Stimulated activated CD8-positive, alpha-beta memory T cell treated with anti-CD3 and anti-CD28 coated beads, Interleukin-2, amount 100 ng/mL, for 1 hour (primary cell): Measurements from ENCODE around the gene IQSEC1.

ENCODE experiments used
- DNase-seq, 2 donors: peaks; one replicate each; pipeline ENCODE4 v3.0.0-alpha.2; 2020; ENCODE audit warnings: low read depth in 2 of 2

The IQSEC1 gene

DNA sequence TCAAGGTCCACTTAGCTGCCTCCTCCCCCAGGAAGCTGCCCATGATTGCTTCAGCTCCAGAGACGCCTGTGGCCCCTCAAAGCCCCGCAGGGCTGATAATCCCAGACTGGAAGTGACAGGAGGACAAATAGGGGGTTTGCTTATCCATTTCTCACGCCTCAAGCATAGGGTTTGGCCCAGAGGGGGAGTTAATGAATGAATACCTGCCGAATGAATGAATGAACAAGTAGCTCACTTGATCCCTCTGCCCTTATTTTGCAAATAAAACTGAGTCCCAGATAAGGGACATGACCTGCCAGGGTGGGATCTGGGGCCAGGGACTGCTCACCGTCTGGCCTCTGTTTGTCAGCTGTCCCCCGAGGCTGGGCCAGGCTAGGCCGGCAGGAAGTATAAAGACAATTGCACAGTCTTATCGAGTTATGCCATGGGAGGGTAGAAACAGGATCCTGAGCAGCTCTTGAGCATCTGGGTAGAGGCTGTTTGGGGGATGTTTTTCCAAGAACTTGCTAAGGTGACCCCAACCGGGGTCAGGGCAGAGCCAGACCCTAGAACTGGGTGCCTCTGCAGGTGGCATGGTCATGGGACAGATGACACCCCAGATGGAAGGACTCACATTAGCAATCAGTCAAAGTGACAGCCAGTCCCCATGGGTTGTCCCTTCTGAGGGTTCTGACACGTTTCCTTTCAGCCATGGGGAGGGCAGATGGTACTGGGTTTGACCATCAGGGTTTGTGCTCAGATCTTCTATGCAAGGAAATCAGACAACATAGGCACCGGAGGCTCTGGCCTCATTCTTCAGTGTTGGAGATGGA, 45.0 kb downstream of the IQSEC1 start:
- no peak for DNase-seq

DNA sequence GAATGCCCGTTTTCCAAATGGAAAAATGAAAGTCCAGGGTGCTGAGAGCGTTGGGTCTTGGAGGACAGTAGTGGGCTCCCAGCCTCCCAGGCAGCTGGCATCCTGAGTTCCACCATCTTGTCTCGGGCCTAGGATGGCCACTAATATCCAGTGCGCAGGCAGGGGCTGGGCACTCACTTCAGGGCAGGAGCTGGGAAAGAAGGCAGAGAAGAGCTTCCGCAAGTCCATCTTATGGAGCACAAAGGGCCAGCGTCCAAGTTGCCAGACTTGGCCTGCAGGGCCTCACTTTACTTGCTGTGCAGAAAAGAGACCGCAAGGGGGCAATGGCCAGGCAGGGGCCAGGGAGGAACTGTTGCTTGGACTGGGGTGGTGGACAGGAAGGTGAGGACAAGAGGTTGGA, 46.1 kb downstream of the IQSEC1 start:
- no peak for DNase-seq

DNA sequence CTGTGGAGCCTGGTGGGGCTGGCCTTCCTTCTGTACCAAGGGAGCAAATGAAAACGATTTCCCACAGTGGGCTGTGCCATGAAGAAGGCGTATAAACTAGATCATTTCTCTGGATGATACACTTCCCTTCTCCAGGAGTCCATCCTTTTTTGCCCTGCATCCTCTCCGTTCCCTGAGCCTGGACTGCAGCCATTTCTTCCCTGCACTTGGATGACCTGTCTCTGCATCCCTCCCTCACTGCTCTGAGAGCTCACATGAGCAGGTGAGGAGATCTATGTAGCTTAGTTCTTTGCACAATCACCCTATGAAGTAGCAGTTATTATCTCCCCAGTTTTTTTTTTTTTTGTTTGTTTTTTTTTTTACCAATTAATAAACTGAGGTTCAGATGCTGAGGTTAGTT, 46.7 kb downstream of the IQSEC1 start:
- no peak for DNase-seq

DNA sequence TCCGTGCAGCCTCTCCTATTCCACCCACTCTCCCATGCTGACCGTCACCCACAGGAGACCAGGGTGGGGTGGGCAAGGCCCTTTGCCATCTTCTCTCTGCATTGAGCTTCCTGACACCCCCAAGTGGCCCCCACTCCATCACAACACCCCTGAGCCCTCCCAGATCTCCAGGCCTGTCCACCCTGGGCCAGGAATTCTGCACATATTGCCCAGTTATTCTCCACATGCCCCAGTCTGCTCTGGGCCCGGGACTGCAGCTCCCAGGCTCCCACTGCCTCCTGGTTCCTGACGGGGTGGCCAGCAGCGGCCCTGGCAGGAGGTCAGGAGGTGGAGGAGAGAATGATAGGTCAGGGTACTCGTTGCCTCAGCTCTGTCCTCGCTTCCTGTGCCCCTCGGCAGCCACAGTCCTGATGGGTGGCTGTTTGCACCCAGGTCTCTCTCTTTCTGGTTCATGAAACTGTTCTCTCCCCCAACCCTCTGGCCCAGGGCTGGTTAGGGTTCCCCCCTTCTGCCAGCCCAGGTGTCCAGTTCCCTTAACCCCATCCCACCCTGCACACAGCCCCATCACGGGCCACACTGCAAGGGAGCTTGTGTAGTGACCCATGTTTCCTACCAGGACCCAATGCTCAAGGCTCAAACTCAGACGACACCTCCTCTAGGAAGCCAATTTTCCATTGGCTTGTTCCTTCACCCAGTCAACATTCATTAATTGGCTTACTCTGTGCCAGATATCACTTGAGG, 47.3 kb downstream of the IQSEC1 start:
- DNase-seq: no peak

DNA sequence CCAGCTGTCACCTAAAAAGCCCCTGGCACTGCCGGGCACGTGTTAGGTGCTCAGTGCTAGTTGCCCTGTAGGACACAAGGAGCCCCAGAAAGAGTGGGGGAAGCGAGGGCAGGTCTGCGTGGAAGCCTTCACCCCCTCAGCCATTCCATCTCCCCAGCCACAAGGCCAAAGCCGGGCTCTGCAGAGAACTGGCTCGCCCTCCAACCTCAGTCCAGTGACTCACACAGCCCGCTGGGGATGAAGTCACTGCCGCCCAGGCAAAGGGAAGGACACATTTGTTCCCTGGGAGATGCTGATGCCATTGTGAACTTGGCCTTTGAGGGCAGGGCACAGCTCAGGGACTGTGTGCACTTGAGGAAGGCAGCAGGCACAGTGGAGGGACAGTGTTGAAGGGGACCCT, 48.1 kb downstream of the IQSEC1 start:
- DNase-seq: no peak

DNA sequence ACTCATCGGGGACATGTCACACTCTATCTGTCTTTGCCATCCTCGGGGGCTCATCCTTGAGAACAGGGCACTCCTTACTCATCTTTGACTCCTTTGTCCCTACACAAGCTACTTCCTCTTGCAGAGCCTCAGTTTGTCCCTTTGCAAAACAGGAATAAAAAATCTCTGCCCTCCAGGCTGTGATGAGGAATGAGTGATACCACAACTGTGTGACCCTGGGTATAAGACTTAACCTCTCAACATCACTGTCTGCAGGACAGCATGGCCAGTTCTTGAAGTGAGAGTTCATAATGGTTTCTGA, 48.5 kb downstream of the IQSEC1 start:
- no peak for DNase-seq

DNA sequence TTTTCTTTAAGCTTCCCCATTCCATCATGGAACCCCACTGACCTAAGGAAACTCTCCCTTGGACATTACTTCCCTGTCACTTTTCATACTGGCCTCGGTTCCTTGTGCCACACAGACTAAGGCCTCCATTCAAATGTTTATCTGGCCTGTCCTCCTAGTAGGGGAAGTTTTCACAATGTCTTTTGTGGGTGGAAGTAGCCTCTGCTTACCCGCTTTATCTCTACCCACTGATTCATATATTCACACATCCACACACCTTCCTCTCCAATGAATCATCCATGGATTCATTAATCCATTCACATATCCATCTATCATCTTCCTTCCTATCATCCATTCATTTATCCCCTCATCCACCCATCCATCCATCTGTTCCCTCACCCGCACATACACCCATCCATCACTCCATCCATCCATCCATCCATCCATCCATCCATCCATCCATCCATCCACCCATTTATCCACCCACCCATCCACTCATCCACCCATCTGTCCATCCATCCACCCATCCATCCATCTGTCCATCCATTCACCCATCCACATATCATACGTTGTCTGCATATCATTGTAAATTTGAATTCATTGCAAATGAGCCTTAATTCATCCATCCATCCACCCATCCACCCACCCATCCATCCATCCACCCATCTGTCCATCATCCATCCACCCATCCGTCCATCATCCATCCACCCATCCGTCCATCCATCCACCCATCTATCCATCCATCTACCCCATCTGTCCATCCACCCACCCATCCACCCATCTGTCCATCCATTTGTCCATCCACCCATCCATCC, 49.1 kb downstream of the IQSEC1 start:
- no peak for DNase-seq

DNA sequence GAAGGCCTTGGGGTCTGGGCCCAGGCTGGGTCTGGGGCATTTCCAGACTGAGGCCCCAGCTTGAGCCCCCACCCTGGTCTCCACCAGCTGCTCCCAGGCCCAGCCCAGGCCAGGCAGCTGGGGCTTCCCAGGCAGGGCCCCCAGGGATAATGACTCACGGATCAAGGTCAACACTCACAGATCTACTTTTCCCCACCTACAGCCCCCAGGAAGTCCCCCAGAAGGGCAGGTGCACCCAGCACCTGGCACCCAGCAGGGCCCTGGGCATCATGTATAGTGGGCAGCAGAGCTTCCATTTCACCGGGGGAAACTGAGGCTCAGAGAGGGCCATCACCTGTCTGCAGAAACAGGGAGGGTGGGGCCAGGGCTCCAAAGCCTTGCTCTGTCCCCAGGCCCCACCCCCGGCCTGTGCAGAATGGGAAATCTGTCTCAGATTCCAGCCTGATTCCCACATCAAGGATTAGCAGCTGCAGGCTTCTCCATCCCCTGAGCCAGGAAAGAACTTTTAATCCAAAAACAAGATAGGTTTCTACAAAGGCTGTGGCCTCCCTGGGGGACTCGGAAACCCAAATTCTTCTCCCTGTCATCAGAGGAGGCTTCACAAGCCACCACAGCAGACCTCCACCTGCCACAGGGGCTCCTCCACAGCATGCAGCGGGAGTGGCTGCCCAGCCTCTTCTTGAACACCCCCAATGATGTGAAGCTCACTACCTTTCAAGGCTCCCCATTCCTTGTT, 49.8 kb downstream of the IQSEC1 start:
- DNase-seq: no peak

DNA sequence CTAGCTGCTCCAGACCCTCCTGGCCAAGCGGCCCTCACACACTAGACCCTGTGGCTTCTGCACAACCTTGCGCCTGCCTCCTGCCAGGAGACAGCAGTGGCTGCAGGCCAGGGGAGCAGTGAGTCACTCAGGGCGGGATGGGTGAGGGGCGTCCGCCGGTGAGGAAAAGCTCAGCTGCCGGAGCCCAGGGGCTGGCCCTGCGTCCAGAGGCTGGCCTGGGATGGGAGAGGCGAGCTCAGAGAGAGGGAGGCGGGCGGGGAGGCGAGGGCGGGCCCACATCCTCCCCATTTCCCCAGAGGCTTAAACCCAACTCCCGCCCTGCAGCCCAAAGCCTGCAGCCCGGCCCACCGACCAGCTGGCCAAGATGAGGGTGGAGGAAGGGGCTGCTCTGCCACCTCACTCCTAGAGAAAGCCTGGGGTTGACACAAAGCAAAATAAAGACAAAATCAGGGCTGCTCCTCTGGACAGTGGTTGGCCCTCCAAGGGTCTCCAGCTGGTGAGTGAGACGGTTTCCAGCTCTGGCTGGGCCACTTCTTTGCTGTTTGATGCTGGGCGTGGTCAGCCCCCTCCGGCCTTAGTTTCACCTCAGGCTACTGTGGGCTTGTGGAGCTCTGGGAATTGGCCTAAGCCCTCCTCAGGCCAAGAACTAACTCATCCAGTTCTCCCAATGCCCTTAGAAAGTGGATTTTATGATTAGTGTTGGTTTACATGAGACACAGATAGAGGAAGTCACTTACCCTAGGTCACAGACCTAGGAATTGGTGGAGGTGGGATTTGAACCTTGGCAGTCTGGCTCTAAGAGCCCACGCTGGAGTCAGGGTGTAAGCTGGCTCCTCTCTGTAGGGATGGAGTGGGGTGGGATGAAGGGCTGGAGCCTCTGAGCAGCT, 50.6 kb downstream of the IQSEC1 start:
- no peak for DNase-seq

DNA sequence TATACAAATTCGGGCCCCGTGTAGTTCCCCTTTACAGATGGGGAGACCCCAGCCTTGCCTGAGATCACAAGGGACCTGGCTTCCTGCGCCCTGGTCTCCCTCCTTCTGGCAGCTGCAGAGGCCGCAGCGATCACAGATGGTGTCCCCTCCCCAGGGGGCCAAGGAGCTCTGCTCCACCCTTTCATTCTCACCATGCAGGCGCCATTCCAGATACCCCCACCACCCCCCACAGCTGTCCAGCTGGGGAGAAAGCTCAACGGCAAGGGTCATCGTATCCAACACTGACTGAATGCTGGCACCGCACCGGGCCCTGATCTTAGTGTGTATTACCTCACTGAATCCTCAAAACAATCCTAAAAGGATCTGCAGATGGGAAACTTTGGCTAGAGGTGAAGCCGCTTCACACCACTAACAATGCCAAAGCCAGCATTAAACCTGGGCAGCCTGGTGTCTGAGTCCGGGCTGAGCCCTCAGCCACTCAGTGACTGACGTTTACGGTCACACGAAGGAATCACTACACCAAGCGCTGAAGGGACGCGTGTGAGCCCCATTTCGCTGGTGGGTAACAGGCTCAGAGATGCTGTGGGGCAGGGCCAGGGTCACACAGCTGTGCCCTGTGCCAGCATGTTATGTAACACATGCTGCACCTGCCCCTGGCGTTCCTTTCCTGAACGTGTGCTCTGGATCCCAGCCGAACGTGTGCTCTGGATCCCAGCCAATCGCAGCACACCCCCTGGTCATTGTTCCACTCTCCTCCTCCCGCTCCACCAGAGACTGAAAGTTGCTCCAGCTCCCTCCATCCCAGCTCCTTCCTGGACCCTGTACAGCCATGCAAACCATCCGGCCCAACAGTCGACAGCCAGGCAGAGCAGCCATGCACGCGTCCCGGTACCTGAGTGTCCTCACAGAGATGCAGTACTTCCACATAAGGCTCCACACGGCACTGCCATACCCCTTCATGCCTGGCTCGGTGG, 51.8 kb downstream of the IQSEC1 start:
- DNase-seq: no peak

DNA sequence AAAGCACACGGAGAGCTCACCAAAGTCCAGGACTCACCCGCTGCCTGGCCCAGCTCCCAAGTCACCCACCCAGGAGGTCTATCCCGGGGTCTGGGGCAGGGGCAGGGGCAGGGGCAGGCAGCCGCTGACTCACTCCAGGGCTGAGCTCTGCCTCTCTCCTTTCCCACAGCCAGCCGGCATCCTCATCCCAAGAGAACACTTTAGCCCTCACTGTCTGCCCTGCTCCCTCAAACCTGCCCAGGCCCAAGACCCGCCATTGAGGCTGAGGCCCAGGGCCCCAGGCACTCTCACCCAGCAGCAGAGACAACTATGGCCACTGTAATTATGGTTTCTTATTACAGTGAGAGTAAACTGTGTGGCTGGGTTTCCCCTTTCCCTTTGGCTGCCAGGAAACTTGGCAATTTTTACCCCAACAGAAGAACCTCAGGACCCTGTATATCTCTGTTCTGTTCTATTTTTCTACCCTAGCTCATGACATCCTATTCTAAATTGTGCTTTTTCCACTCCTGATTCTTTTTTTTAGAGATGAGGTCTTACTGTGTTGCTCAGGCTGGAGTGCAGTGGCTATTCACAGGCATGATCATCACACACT, 53.0 kb downstream of the IQSEC1 start:
- DNase-seq: no peak

DNA sequence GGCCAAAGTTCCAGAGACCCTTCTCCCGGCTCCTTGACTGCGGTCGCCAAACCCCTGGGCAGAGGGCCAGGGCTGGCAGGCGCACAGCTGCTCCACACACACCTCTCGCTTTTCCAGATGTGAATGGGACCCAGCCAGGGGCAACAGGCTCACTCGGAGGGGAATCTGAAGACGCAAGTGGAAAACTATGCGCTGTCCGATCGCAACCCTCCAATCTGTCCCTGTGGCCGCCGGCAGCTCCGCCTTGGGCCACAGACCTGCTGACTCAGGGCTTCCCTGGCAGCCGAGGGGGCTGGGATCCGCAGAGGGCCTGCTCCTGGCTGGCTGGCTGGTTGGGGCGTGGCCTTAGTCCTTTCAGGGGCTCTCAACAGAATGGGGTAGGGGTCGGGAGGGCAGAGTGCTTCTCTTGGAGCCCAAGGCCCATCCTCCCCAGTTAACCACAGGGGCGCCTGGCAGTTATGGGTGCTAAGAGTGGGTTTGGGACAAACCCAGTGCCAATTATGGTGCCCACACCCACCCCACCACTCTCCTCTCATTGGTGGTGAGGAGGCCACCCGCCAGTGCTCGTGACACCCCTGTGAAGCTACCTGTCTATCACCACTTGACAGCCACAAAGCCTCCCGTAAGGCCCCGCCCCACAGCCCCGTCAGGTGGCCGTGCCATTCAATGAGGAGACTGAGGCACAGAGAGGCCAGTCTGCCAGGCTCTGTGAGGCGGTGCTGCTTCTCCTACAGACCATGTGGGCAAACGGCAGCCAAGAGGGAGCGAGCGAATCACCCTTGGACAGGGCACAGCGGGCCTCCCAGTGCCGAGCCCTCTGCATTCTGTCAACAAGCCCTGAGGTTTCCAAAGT, 53.8 kb downstream of the IQSEC1 start:
- DNase-seq: no peak

DNA sequence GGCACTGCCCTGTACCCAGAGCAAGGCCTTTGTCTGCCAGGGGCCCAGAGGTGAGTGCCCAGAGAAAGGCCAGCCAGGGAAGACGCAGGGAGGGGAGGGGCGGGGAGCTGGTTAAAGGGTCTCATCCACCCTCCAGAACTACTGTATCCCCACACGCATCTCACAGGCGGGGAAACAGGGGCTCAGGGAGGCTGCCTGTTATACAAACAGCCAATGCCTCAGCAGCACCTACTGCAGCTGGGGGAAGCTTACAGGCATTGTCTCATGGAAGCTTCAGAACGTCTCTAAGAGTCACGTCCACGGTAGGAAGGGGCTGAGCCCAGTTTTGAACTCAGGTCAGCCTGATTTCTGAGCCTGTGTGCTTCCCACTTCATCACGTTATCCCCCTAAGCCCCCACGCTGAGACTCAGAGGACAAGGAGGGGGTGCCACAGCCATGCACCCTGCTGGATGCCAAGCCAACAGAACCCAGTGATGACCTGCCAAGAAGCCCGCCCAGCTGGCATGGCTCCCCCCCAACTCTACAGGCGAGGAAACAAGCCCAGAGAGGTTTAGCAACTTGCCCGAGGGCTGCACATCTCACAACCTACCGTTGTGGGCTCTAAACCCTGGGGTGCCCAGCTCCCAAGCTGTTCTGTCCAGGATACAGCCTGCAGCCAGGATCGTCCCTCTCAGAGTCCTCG, 54.5 kb downstream of the IQSEC1 start:
- no peak for DNase-seq

DNA sequence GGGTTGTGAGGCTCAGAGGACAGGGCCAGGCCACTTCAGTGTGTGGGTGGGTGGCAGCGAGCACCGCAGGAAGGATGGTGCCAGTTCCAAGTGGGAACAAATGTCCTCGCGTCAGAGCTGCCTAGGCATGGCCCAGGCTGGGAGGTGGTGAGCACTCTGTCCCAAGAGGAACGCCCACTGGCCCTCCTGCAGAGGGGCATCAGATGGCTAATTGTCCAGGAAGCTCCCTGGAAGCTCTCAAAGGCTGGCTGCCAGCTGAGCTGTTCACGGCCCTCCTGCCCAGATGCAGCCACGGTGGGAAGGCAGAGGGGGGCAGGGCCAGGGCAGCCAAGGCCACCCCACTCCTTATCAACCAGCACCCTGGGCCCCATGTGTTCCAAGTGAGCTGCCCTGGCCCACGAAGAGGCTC, 55.2 kb downstream of the IQSEC1 start:
- DNase-seq: no peak

DNA sequence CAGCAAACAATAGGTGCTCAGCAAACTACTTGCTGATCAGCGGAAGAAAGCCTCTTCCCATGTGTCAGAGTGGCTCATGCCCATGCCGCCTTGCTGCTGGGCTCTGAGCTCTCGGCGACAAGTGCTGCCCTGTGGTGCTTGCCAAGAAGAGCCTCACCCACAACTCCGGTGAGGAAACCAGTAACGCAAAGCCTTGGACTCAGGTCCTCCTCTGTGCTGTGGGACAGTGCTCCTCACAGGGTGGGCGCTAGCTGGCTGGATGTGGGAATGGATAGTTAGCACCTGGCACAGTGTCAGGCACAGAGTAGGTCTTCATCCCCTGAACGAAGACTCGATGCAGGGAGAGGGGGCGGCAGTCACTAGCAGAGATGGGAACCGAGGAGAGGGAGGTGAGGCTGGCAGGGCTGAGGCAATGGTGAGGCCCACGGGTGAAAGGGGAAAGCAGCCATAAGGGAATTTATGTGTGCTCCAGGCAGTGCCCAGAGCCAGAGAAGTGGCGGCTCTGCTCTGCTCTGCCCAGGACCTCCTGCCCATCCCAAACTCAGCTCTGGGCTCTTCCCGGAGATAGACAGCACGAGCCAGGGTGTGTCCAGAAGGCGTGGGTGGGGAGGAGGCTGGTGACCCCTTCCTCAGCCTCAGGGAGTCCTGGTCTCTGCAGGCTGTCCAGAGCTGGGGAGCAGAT, 55.7 kb downstream of the IQSEC1 start:
- no peak for DNase-seq

DNA sequence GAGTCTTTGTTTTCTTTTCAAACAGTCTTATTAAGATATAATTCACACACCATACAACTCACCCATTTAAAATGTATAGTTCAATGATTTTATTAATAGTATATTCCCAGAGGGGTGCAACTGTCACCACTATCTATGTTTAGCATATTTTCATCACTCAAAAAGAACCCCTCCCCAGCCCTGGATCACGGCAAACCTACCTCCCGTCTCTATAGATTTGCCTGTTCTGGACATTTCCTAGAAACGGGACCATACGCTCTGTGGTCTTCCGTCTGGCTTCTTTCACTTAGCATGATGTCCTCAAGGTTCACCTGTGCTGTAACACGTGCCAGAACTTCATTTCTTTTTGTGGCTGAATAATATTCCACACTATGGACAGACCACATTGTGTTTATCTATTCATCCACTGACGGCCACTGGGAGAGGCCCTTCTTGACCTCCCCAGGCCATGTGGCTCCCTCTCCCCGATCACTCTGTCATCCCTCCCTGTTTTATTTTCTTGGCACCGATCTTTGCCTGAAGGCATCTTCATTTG, 56.4 kb downstream of the IQSEC1 start:
- DNase-seq: no peak
